Pons (tissue), 1 donor: Measurements from ENCODE around the gene ARMH4.
"Not testable (repeated sequence)": the region's sequence is repeated elsewhere in the genome, so short reads cannot be mapped to it uniquely, and the experiment has no call there.

Source experiments
- DNase-seq: peaks from one replicate; pipeline ENCODE4 v3.0.0-alpha.2; 2016; ENCODE audit warnings: low spot score

Gene ARMH4

DNA sequence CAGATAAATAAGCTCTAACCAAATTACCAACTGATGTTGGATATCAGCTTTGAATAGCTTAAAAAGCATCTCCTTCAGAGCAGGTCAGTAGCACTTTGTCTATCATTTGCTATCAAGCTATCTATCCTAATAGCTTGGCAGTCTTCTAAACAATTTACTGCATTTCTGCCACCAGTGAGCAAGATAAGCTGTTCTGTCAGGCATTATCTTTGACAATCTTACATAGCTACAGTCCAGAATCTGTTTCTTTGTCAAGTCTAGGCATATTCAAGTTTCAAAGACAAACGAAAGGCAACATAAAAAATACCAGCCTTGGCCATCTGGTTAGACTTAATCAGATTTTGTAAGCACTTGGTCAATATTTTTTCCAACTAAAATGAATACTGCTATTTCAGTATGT lies 5.6 kb downstream of the ARMH4 start:
- no peak for DNase-seq

DNA sequence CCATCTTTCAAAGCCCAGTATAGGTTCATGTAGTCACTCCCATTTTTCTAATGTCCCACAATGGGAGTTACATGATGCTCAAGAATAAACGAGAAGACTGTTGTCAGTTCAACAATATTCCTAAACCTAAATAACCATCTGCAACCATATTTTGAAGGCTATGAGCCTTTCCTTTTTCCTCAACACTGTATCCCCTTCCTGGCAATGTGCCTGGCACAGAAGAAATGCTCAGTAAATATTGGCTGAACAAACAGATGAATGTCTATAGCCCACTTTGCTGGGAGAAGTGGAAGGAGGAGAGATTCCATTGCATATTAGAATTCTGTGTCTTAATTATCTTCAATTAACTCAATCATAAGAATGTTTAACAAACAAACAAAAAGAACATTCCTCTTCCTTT lies 6.1 kb downstream of the ARMH4 start:
- no peak for DNase-seq

GRCh38 chr14:58143106-58143505 lies 8.9 kb downstream of the ARMH4 start:
- no peak for DNase-seq

DNA sequence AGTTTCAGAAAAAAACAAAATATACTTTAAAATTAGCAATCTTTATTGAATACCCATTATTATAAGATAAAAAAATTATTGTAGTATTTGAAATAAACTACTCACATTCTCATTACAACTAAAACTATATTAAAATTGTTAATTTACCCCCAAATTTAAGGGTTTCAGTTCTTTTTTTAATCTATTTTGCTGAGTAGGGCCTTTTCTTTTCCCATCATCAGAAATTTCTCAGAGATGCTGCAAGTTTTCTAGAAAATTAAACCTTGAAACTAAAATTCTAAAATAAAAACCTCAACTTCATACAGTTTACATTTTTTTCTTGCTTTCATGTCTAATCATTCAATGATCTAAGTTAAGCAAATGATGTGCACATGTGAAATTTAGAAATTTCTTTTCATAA lies 10.1 kb downstream of the ARMH4 start:
- DNase-seq, result no peak

DNA sequence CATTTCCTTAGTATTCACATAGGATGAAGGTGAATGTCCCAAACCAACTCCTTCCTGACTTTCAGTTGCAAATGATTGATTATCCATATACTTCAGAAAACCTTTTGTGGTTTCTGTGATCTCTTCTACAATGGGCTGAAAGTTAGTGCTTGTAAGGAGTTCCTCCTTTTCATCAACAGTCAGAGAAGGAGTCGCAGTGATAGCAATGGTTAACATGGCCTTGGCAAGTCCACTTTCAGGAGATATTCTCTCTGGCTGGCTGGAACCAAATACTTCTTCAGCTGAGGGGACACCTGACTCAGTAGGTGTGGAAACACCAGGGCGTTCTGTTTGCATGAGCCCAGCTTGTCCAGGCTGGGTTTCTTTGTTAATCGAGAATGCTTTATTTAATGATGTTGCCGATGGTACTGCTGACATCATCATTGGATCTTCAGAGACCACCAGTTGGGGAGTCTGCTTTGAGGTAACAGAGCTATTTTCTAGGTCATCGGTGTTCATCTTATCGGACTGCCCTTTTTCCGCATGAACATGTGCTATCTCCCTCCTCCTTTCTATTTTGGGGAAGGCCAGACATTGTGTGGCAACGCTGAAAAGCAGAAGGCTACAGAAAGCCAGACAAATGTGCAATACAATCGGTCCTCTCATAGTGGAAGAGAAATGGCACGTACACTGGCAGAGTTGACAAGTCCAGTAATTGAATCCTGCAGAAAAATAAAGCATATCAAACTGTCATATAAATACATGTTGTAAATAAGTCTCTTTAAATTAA lies 13.1 kb downstream of the ARMH4 start:
- peak; percentile 70 for DNase-seq

DNA sequence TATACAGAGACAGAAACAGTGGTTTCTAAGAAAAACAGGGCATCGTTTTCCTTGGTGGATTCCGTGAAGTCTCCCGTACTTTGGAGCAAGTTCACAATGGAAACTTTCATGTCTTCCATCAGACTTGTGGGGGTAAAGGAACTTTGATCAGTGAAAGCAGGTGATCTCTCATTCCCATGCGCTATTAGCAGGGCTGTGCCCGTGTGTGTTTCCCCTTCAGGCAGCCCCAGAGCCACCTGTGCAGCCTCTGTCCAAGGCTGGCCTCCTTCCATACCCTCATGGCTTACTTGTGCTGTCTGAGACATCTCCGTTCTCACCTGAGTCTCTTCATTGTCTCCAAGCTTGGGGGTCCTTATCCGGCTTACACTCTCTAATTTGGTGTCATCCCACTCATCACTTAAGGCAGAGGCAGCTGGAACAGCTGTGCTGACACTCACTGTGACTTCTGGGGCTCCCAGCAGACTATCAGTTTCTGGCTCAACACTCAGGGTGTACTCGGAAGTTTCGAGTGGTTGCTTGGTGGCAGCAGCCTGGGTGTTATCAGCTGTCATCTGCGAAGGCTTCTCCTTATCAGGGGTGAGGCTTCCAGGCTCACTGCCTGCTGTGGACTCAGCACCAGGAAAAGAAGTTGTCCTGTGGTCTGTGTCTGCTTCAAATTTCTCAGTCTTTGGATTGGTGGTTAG lies 13.8 kb downstream of the ARMH4 start:
- DNase-seq, result no peak

DNA sequence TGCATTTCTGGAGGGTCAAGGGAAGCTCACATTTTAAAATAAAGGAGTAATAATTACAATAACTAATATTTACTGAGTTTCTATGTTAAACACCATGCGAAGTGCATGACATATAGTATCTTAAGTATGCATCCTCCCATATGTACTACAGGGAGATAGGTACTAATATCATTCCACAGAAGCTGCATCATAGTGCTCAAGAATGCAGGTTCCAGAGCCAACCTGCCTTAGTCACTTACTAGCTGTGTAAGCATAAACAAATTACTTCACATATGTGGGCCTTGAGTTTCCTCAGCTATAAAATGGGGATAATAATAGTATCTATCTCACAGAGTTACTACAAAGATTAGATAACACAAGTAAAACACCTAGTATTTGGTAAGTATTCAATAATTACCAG lies 18.3 kb downstream of the ARMH4 start:
- DNase-seq, result no peak

DNA sequence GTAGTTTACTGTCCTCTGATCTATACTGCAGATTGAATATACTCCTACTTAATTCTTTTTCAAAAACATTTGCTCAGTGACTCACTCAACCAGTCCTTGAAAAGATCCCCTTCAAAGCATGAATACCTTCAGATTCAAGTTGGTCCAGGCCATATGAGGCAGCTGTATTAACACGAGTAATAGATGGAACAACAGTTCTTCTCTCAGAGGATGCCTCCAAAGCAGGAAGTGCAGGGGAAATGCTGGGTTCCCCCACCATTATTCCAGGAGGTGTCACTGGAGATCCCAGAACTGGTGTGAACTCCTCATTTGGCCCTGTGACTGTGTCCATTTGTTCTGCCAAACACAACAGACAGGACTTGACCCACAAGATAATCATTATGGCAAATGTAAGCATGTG lies 20.6 kb downstream of the ARMH4 start:
- DNase-seq, result no peak

DNA sequence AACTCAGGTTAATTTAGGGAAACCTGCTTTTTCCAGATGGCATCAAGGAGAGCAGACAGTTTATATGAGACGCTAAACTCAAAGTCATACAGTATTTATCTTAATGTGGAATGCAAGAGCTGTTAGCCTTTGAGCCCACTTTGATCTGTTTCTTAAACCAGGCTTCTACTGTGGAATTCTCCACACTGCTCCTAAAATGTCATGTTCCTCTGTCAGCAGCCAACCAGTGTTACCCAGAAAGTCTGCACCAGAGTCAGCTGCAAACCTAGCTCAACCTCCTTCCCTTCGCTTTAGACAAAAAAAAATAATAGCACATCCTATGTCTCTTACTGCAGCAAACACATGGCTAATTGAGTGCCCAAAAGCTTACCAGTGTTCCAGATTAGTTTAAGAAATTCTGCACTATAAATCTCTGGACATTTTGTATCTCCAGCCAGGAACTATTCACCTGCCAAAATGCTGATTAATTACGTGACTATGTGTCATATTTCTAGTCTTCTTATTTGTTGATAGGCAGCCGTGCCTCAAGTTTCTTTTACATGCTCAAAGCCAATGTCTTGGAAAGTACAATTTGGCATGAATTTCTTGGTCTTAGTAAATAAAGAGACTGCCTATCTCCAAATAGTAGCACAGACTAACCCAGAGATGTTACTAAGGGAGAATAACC lies 21.8 kb downstream of the ARMH4 start:
- DNase-seq, result no peak

GRCh38 chr14:58129208-58129607 lies 22.8 kb downstream of the ARMH4 start:
- DNase-seq, result no peak

DNA sequence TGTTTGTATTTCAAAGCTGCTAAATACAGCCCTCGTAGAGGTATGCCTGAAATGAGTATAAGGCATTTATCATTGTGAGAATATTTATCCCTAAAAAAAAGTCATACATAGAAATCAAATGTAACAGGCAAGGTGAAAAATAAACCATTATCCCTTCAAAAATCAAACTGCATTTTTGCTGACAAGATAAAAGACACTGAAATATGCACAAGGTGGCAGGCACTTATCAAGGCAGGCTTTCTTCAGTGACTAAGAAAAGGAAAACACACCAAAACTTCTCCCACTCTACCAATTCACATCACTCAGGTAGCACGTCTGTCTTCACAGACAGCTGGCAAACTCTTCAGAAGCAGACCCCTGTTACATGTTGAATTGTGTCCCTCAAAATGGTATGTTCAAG lies 23.6 kb downstream of the ARMH4 start:
- DNase-seq, result no peak

DNA sequence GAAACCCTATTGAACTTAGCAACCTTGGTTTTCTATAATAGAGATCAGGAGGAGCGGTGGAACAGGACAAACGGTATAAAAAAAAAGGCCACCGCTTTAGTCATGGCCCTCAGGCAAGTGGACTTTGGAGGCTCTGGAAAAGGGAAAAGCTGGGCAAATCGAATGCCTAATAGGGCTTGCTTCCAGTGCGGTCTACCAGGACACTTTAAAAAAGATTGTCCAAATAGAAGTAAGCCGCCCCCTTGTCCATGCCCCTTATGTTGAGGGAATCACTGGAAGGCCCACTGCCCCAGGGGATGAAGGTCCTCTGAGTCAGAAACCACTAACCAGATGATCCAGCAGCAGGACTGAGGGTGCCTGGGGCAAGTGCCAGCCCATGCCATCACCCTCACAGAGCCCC lies 29.5 kb downstream of the ARMH4 start:
- DNase-seq, result not testable (repeated sequence)

DNA sequence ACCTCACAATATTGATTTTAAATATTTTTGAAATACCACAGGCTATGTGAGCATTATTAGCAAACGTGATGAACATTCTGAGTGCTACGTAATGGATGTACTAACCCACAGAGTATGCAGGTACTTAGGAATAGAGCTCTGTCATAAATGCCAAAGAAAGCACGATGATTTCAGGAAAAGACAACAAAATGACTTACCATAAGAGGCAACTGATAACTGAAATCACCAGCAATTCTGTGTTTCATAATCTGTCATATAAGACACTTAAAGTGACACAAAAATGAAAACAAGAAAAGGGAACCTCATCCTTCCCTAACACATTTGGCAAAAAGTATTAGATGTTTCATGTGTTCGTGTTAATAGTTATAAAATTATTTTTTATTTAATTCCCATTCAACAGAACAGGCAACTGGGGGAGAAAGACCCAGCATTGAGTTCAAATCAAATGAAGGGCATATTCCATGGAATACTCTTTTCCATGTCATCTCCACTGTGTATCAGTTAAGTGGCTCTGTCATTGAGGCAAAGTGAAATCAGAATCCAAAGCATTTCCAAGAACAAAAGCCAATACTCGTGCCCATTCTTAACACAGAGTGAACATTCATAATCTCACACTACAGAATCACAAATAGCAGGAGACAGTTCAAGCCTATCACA lies 30.4 kb downstream of the ARMH4 start:
- no peak for DNase-seq

GRCh38 chr14:58119381-58119780 lies 32.6 kb downstream of the ARMH4 start:
- no peak for DNase-seq

GRCh38 chr14:58118097-58118815 lies 33.8 kb downstream of the ARMH4 start:
- DNase-seq, result no peak

- no peak for DNase-seq
These were observed 42.3 kb downstream of the ARMH4 start for GRCh38 chr14:58109744-58110143.

- no peak for DNase-seq
These were observed 43.3 kb downstream of the ARMH4 start for GRCh38 chr14:58108717-58109116.

DNA sequence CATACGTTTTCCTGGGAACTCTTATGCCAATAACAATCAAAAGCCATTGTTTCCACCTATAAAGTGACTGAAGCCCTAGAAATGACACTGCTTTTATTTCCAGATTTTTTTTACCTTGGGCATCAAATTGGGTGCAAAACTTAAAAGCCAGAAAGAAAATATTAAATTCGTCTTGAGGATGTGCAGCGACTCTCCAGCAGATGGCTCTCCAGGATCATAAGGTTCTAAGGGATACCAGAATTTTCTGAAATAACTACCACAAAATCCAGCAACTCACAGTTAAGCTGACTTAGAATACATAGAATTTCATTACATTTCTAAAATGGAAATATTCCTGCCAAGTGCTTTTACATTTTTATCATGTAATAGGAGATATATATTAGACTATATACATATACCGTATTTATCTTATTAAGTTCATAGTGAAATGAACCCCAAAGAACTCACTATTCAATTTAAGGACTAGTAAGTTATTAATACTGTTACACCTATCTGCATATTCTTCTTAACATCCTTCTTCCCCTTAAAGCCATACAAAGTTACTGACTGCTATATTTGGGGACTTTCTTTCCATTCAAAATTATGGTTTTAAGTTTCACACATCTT lies 44.0 kb downstream of the ARMH4 start:
- peak; percentile 80 for DNase-seq

GRCh38 chr14:58107041-58107440 lies 45.0 kb downstream of the ARMH4 start:
- DNase-seq, result no peak

DNA sequence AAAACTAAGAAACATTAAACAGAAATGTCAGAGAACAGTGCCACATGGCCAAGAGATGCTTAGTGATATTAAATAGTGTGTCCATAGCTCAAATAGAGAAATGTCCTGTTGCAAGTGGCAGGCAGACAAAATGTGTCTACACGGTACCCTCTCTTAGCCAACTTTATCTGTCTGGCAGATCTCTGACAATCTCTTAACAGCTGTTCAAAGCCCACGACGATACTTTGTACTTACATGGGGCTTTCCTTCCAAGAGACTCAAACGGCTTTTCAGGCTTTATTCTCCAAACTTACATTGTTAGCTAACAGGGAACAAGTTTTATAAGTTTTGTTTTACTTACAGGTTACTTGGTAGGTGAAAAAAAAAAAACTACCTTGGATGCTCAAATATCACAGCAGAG lies 45.6 kb downstream of the ARMH4 start:
- no peak for DNase-seq

GRCh38 chr14:58104808-58105207 lies 47.2 kb downstream of the ARMH4 start:
- no peak for DNase-seq
